HG02885 (cell line): ENCODE measurements around the gene CLEC4G.

Experiments
- ATAC-seq: cut with Tn5 transposase; IDR thresholded peaks from one replicate; pipeline ENCODE4 v1.9.1; 2021; ENCODE audit warnings: mild to moderate bottlenecking; ENCODE audit not compliant: unreplicated experiment, poor library complexity

CLEC4G gene

GRCh38 chr19:7699417-7700401 is 32.2 kb downstream of the CLEC4G start:
- no peak for ATAC-seq

- no peak for ATAC-seq
Observed at GRCh38 chr19:7699003-7699402, 32.9 kb downstream of the CLEC4G start.

- no peak for ATAC-seq
Observed at GRCh38 chr19:7698583-7698982, 33.3 kb downstream of the CLEC4G start.

GRCh38 chr19:7697721-7698287 is 34.1 kb downstream of the CLEC4G start:
- no peak for ATAC-seq

- ATAC-seq, result no peak
Observed at GRCh38 chr19:7694499-7694898, 37.4 kb downstream of the CLEC4G start.

- no peak for ATAC-seq
Observed at GRCh38 chr19:7692417-7693088, 39.4 kb downstream of the CLEC4G start.

GRCh38 chr19:7691497-7691896 is 40.4 kb downstream of the CLEC4G start:
- ATAC-seq, result no peak

- no peak for ATAC-seq
Observed at GRCh38 chr19:7690779-7691258, 41.1 kb downstream of the CLEC4G start.

GRCh38 chr19:7689165-7689564 is 42.7 kb downstream of the CLEC4G start:
- ATAC-seq, result no peak

- no peak for ATAC-seq
Observed at GRCh38 chr19:7687177-7687576, 44.7 kb downstream of the CLEC4G start.

GRCh38 chr19:7685546-7686445 is 46.1 kb downstream of the CLEC4G start:
- ATAC-seq, result no peak

GRCh38 chr19:7682175-7682855 is 49.6 kb downstream of the CLEC4G start:
- no peak for ATAC-seq

- no peak for ATAC-seq
Observed at GRCh38 chr19:7681340-7682174, 50.4 kb downstream of the CLEC4G start.

GRCh38 chr19:7680606-7681339 is 51.1 kb downstream of the CLEC4G start, which contains the start of gene TRAPPC5:
TSS of gene TRAPPC5 (plus strand) at chr19:7680833. CDS start at chr19:7682254, 1,421 bp downstream.
- peak; percentile 64 for ATAC-seq

- ATAC-seq, result no peak
Observed at GRCh38 chr19:7679771-7680605, 51.9 kb downstream of the CLEC4G start.

GRCh38 chr19:7678971-7679751 is 52.7 kb downstream of the CLEC4G start:
- peak; percentile 58 for ATAC-seq
